ENCODE measurements around the gene PLCH2.

Gene PLCH2

GRCh38 chr1:2516124-2516523 lies 40.0 kb downstream of the PLCH2 start:
- no peak for FAIRE-seq

DNA sequence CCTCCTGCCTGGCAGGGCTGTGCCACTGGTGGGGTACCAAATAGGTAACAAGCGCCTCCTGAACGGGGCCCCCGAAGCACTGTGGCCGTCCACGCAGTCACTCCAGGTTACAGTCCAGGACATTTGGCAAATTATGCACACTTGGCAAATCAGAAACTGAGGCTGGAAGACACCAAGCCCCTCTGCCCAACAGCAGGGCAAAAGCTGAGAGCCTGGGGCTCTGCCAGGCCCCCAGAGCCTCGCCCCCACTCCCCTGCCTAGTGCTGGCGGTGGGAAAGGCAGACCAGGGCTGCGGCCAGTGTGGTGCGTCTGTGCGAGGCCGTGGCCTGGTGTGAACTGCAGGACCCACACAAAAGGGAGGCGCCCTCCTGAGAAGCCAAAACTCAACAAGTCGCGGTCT lies 40.9 kb downstream of the PLCH2 start:
- FAIRE-seq: no peak

DNA sequence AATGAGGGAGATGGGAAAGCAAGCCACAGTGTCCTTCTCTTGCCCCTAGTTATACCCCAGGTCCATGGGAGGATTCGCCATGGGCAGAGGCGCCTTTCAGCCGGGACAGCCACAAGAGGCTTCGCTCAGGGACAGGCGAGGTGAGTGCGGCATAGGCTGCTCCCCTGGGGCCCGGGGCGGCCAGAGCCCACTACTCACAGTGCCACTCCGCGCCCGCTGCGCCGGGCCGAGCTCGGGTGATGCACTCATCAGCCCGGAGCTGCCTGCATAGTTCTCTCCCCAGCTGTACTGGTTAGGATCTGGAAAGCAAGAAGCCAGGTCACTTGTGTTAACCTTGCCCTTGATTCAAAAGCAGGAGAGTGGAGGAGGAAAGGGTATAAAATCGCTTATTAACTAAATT lies 41.9 kb downstream of the PLCH2 start:
- no peak for FAIRE-seq

DNA sequence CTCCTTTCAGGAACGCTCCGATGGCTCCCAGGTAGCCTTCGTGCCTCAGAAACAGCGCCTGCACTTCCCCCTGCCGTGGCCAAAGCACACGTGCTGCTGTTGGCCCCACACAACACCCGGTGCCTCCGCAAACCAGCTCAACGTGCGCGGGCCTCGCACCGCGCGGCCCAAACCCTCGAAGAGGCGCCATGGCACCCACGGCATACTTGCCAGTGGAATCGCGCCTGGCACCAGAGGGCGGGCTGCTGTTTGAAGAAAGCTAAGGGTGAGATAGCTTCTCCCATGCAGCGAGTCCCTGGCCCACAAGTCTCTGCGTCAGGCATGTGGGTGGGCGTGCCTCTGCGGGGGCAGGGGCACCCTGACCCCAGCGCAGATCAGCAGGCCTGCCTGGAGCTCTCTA lies 42.4 kb downstream of the PLCH2 start:
- FAIRE-seq: no peak

GRCh38 chr1:2519029-2519685 lies 43.1 kb downstream of the PLCH2 start:
- no peak for FAIRE-seq

GRCh38 chr1:2519729-2520128 lies 43.6 kb downstream of the PLCH2 start:
- FAIRE-seq: no peak

DNA sequence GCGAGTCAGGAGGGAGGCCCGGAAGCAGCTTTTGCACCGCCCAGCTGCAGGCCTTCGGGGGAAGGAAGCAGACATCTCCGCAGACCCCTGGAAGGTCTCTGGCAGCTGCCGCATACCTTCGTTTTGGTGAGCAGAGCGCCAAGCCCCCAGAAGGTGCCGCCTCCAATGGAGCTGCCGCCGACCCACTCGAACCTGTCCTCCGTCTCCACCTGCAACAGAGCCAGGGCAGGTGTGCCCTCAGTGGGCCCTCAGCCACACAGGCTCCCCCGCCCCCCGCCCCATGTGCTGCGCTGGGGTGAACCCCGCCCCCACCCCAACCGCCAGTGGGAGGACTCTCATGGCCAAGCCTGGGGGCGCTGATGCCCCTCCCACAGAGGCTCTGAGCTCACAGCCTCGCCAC lies 44.1 kb downstream of the PLCH2 start:
- FAIRE-seq: no peak

DNA sequence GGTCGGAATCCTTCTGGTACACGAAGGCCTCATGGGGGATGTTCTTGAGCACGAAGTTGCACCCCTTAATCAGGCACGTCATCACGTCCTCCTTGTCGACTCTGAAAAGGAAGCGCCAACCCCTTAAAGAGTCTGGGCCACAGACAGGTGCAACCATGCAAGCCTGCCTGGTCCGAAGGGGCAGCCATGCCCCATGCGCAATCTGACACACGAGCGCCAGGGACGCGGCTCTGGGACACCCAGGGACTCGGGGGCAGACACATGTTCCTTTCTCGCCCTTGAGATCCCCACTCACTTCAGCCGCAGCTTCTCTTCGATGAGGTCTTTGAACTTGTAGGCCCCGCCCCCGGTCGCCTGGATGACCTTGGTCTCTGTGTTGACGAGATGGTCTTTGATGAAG lies 44.7 kb downstream of the PLCH2 start:
- no peak for FAIRE-seq

DNA sequence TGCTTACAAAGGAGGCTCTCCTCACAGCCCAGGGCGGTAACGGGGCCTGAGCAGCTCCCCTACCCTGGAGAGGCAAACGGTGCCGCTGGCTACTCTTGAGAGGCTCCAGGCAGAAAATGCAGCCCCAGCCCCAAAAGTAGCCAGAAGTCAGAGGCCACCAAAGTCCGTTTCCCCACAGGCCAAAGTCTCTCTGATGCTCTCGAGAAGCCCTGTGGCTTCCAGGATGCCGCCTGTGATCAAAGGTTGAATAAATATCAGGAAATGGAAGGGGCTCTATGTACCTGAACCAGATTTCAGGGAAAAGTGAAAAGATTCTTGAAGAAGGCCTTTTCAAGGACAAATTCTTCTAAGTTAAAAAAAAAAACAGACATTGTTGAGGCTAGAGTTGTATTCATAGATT lies 46.1 kb downstream of the PLCH2 start:
- no peak for FAIRE-seq

DNA sequence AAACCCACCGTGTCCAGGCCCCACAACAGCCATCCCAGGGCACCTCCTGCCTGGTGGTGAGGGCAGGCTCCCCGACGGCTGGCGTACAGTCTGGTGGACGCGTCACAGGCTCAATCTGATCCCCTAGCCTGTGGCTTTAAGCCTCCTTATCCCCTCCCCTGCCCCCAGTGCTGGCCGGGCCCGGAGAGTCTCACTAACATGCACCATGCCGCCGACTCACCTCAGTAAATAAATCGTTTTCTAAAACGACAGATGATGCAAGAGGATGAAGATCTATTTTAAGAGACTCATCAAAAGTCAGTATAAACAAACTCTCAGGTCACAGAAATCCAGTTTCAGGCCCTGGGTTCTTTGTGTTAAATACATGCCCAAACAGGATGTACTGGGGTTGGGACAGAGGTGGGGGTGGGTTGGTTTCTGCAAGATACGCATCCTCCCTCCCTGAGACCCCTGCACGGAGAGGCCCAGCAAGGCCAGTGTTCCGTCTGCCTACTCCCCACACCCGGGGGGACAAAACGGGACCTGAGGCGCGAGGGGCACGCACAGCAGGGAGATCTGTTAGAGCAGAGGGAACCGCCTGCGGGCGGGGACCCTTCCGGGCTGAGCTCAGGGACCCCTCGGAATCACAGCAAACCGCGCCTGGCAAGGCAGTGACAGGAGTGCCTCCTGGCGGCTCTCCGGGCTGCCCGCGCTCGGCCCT lies 47.3 kb downstream of the PLCH2 start:
- FAIRE-seq: no peak

GRCh38 chr1:2523891-2524609 lies 48.0 kb downstream of the PLCH2 start:
- FAIRE-seq: no peak

DNA sequence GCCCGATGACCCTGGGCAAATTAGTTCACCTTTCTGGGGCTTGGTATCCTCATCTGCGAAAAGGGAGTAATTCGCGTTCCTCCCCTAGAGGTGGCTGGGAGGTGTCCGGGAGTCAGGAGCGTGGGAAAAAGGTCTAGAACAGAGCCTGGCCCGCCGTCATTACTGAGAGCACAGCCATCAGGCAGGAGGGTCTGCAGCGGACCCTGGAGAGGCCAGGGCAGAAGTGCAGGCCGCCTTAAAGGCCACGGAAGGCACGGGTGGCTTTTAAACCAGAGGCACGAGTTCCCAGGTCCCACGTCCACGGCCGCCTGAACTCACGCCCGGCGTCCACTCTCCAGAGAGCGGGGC lies 49.5 kb downstream of the PLCH2 start:
- no peak for FAIRE-seq

- no peak for FAIRE-seq
Measured at GRCh38 chr1:2525920-2526823, 50.1 kb downstream of the PLCH2 start, which contains the start of gene PANK4. Gene PANK4 (minus strand): TSS chr1:2526596. CDS start chr1:2526587, 9 bp downstream.

- FAIRE-seq: no peak
Measured at GRCh38 chr1:2526824-2527555, 50.9 kb downstream of the PLCH2 start.

GRCh38 chr1:2527556-2527860 lies 51.4 kb downstream of the PLCH2 start:
- FAIRE-seq: no peak

DNA sequence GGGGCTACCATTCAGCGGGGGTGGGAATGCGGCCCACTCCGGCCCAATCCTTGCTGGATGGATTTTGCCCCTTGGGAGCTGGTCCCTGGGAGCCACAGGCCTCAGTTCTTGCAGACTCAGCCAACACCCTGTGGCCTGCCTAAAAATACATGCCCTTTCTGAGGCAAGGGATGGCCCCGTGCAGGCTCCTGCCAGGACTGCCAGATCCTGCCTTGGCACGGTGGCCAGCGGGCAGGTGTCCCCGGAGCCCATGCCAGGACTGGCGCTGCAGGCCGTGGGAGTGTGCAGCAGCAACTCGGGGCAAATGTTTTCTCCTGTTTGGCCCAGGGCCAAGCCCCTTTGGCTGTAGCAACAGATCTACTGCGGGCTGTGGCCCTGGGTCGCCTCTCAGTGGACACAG lies 51.9 kb downstream of the PLCH2 start:
- no peak for FAIRE-seq

DNA sequence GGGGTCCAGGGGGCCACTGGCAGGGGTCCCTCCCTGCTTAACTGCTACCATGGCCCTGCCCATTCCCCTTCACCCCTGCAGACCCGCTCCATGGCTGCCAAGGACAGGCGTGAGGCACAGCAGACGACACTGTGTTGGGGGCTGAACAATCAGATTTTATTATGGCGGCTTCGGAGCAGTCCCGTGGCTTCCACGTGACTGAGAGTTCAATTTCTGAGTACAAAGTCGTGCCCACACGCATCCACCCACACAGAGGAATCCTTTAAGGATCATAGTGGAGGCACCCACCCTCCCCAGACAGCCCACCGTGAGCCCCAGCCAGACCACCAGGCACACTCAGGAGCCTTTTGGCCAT lies 52.5 kb downstream of the PLCH2 start:
- no peak for FAIRE-seq

- no peak for FAIRE-seq
Measured at GRCh38 chr1:2528966-2529783, 53.1 kb downstream of the PLCH2 start.

DNA sequence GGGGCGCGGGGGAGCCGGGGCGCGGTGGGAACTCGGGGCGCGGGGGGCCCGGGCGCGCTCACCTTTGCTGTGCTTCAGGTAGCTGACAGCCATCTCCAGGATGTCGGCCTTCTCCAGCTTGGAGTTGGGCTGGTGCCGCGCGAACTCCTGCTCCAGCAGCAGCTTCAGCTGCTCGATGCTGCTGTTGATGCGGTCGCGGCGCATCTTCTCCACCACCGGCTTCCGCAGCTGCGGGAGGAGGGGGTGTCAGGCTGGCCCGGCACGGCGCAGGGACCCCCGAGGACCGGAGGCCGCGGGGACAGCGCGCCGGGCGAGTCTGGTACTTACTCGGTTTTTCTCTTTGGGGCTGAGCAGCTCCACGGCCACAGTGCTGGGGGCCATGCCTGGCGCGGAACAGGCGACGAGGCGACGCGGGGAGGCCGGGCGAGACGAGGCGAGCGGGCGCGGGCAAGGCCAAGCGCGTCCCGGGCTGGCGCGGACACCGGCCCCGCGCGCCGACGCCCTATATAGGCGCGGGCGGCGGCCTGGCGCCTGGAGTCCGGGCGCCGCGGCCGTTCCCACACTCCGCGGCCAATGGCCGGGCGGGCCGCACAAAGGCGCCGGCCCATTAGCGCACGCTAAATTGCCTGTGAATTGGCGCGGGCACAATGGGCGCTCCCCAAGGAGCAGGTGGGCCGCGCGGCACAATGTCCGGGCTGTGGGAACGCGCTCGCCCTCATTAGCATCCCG lies 53.9 kb downstream of the PLCH2 start, which contains the start of gene HES5:
TSS of gene HES5 (minus strand) at position 480 of the 729 bp plus-strand sequence. CDS start at position 381, 99 bp downstream.
- FAIRE-seq: no peak

DNA sequence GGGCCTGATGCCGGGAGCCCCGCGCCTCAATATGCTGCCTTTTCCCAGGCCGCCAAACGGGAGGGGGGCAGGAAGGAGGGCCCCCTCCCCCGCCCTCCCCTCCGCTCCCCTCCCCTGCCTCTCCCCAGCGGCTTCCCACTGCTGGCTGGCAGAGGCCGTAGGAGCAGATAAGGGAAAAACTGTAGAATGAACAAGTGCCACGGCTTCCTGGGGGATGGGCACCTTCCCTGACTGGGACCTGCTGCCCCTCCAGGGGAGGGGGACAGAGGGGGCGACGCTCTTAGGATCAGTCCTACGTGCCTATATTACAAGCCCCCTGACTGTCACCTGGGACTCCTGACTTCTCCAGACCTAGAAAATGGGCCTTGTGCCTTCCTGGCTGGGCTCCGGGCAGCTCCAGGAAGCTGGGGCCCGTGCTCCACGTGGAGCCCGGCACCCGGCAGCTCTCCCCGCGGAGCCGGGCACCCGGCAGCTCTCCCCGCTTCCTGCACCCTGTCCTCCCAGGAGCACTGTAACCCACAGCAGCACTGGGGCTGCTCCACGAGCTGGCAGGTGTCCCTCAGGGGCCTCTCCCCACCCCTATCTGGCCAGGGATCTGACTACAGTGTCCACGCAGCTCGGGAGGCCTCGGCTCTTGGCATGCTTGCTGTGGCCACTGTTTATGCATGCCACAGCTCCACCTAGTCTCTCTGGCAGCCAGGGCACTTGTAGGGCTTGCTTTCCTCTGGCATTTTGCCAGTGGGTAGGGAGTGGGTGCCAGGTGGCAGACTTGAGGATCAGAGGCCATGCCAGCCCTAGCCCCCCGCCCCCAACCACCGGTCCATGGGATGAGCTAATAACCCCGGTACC lies 54.6 kb downstream of the PLCH2 start:
- no peak for FAIRE-seq
